ENCODE measurements around the gene SNCG. TPM values are rescaled to one million over a fixed set of nuclear protein-coding genes. Genes with fewer than 3 reads are reported as not detected.
A peak's percentile ranks its signal among the peaks of the same experiment; 100 is the strongest.
"Not testable (repeated sequence)": the region's sequence is repeated elsewhere in the genome, so short reads cannot be mapped to it uniquely, and the experiment has no call there.

SNCG gene
- total RNA-seq, 1 experiment from 2014 or later = 99.4 TPM

DNA sequence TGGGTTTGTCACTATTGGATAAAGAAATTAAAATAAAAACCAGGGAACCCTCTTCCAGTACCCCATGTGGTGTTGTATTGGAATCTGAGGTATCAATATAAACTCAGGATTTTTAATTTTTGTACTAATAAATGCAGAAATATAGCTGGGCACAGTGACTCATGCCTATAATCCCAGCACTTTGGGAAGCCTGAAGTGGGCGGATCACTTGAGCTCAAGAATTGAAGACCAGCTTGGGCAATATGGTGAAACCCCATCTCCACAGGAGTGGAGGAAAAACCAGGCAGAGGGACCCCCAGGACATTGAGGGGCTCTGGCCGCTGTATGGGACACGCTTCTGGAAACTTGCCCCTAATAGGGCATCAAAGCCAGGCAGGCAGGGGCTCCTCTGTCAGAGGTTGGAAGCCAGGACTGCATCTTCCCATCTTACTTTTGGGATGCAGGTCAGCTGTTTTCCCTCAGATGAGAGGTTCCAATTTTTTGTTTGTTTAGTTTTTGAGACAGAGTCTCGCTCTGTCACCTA is 21.0 kb downstream of the SNCG start:
- CTCF ChIA-PET = no interaction called here
- no peak overlapping the region for H3K4me3 ChIP-seq

GRCh38 chr10:86979977-86980448 is 21.6 kb downstream of the SNCG start:
- Histone ChIP-seq H3K9me3 (ENCODE audit: insufficient read depth, low read depth) (no peaks in the 10 kb centered on the region), H3K27me3 (ENCODE audit: insufficient read depth, low read depth) (no peaks in the 10 kb centered on the region), H3K27ac (no peak overlapping the region), H3F3A (ENCODE audit: insufficient read depth, low read depth) (peaks cover 10% of the 10 kb centered on the region), H3K4me2 (peak overlapping the region; percentile 23; the same call in 1 of the 2 replicates), H3K4me3 (no peak overlapping the region), H3K36me3 (ENCODE audit: low read depth) (no peaks in the 10 kb centered on the region), H4K20me1 (ENCODE audit: insufficient read depth) (no peaks in the 10 kb centered on the region), H3K79me2 (ENCODE audit: low read depth) (no peaks in the 10 kb centered on the region), H2AFZ (no peak overlapping the region), H3K9me2 (ENCODE audit: insufficient read depth) (no peaks in the 10 kb centered on the region), H3K4me1 (replicated peaks; ENCODE audit: insufficient read depth) (peaks cover 34% of the 10 kb centered on the region)
- DNase-seq = no peak
- TF ChIP-seq EZH2 (IDR thresholded peaks at IDR 0.05; ENCODE audit: low read depth) = no peak
- no peak for TF ChIP-seq CTCF (conservative IDR thresholded peaks at IDR 0.05)
- CTCF ChIA-PET = no interaction called here
- POLR2A ChIA-PET (ENCODE audit: unreplicated experiment) = no interaction called here
- intact Hi-C loops (cut with micrococcal nuclease; ENCODE audit: unreplicated experiment) = no loop called here
- no TSS peak for BruUV-seq (replicated peaks)

More for the DNA sequence above, 21.0 kb downstream of the SNCG start:
- Histone ChIP-seq H3F3A (ENCODE audit: insufficient read depth, low read depth) (peaks cover 16% of the 10 kb centered on the region), H3K36me3 (ENCODE audit: low read depth) (no peaks in the 10 kb centered on the region), H3K4me1 (replicated peaks; ENCODE audit: insufficient read depth) (peaks cover 41% of the 10 kb centered on the region), H3K4me2 (no peak overlapping the region), H3K79me2 (ENCODE audit: low read depth) (no peaks in the 10 kb centered on the region), H3K27me3 (ENCODE audit: insufficient read depth, low read depth) (no peaks in the 10 kb centered on the region), H3K27ac (peak overlapping the region; percentile 58), H2AFZ (no peak overlapping the region), H3K9me2 (ENCODE audit: insufficient read depth) (no peaks in the 10 kb centered on the region), H4K20me1 (ENCODE audit: insufficient read depth) (no peaks in the 10 kb centered on the region), H3K9me3 (ENCODE audit: insufficient read depth, low read depth) (no peaks in the 10 kb centered on the region)
- intact Hi-C loops (cut with micrococcal nuclease; ENCODE audit: unreplicated experiment) = no loop called here
- DNase-seq = no peak
- no peak for TF ChIP-seq EZH2 (IDR thresholded peaks at IDR 0.05; ENCODE audit: low read depth)
- no peak for TF ChIP-seq CTCF (conservative IDR thresholded peaks at IDR 0.05)
- POLR2A ChIA-PET (ENCODE audit: unreplicated experiment) = no interaction called here
- BruUV-seq (replicated peaks) = no TSS peak

DNA sequence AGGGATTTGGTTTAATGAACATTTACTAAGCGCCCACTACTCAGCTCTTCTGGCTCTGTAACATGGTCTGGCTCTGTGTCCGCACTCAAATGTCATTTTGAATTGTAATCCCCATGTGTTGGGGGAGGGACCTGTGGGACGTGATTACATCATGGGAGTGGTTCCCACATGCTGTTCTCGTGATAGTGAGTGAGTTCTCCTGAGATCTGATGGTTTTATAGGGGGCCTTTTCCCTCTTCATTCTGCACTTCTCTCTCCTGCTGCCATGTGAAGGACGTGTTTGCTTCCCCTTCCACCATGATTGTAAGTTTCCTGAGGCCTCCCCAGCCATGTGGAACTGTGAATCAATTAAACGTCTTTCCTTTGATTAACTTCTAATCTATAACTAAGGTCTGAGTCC is 22.6 kb downstream of the SNCG start:
- POLR2A ChIA-PET (ENCODE audit: unreplicated experiment); DNase-seq; CTCF ChIA-PET; H2AFZ ChIP-seq; H3K9me3 ChIP-seq (ENCODE audit: insufficient read depth, low read depth); H3K9me2 ChIP-seq (ENCODE audit: insufficient read depth); H3K4me3 ChIP-seq; H3K4me2 ChIP-seq; H4K20me1 ChIP-seq (ENCODE audit: insufficient read depth); H3K27me3 ChIP-seq (ENCODE audit: insufficient read depth, low read depth); BruUV-seq (replicated peaks); H3K79me2 ChIP-seq (ENCODE audit: low read depth); intact Hi-C loops (cut with micrococcal nuclease; ENCODE audit: unreplicated experiment); H3K36me3 ChIP-seq (ENCODE audit: low read depth); H3K27ac ChIP-seq: not testable (repeated sequence)
- Histone ChIP-seq H3K4me1 (replicated peaks; ENCODE audit: insufficient read depth) (peaks cover 33% of the 10 kb centered on the region), H3F3A (ENCODE audit: insufficient read depth, low read depth) (peaks cover 10% of the 10 kb centered on the region; the same call in 1 of the 2 replicates)

GRCh38 chr10:86981716-86982115 is 23.3 kb downstream of the SNCG start:
- no TSS peak for BruUV-seq (replicated peaks)
- no peak for TF ChIP-seq EZH2 (IDR thresholded peaks at IDR 0.05; ENCODE audit: low read depth)
- TF ChIP-seq CTCF (conservative IDR thresholded peaks at IDR 0.05) = no peak
- intact Hi-C loops (cut with micrococcal nuclease; ENCODE audit: unreplicated experiment) = no loop called here
- H3K9me3 ChIP-seq (ENCODE audit: insufficient read depth, low read depth) = no peaks in the 10 kb centered on the region
- H3K79me2 ChIP-seq (ENCODE audit: low read depth) = no peaks in the 10 kb centered on the region
- no peak overlapping the region for H3K27ac ChIP-seq
- H3K27me3 ChIP-seq (ENCODE audit: insufficient read depth, low read depth) = no peaks in the 10 kb centered on the region
- no peak overlapping the region for H3K4me2 ChIP-seq
- peaks cover 33% of the 10 kb centered on the region for H3K4me1 ChIP-seq (replicated peaks; ENCODE audit: insufficient read depth)
- DNase-seq = no peak
- H3K36me3 ChIP-seq (ENCODE audit: low read depth) = no peaks in the 10 kb centered on the region
- H3F3A ChIP-seq (ENCODE audit: insufficient read depth, low read depth) = peaks cover 10% of the 10 kb centered on the region; the same call in 1 of the 2 replicates
- ChIA-PET POLR2A (ENCODE audit: unreplicated experiment) (no interaction called here), CTCF (no interaction called here)
- no peak overlapping the region for H2AFZ ChIP-seq
- no peak overlapping the region for H3K4me3 ChIP-seq
- H4K20me1 ChIP-seq (ENCODE audit: insufficient read depth) = no peaks in the 10 kb centered on the region
- no peaks in the 10 kb centered on the region for H3K9me2 ChIP-seq (ENCODE audit: insufficient read depth)

- BruUV-seq (replicated peaks); H3K4me1 ChIP-seq (replicated peaks; ENCODE audit: insufficient read depth); H3K36me3 ChIP-seq (ENCODE audit: low read depth); CTCF ChIA-PET; intact Hi-C loops (cut with micrococcal nuclease; ENCODE audit: unreplicated experiment); H3K9me3 ChIP-seq (ENCODE audit: insufficient read depth, low read depth); H3K9me2 ChIP-seq (ENCODE audit: insufficient read depth); H2AFZ ChIP-seq; H3F3A ChIP-seq (ENCODE audit: insufficient read depth, low read depth); H3K4me2 ChIP-seq; H3K27me3 ChIP-seq (ENCODE audit: insufficient read depth, low read depth); DNase-seq; H4K20me1 ChIP-seq (ENCODE audit: insufficient read depth); H3K27ac ChIP-seq; H3K4me3 ChIP-seq; POLR2A ChIA-PET (ENCODE audit: unreplicated experiment); H3K79me2 ChIP-seq (ENCODE audit: low read depth): not testable (repeated sequence)
Measured at GRCh38 chr10:86984498-86984897, 26.1 kb downstream of the SNCG start.

Measured in PC-9 (cell line).